ENCODE results near the gene TMED7. TPM values are rescaled to one million over a fixed set of nuclear protein-coding genes. Genes with fewer than 3 reads are reported as not detected.

TMED7 gene
- total RNA-seq, 8 experiments from 2014 or later = 44.5 to 110 (median 67.5) TPM

DNA sequence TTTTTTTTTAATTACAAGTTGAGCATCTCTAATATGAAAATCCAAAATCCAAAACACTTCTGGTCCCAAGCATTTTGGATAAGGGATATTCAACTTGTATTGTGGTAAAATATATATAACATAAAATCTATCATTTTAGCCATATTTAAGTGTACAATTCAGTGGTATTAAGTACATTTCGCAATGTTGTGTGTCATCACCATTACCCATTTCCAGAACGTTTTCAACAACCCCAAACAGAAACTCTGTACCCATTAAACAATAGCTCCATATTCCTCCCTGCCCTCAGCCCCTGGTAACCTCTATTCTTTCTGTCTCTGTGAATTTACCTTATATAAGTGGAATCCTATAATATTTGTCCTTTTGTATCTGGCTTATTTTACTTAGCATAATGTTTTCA is 48.5 kb downstream of the TMED7 start:
- ATAC-seq (replicated peaks in 6 of 8) = no peak
- Histone ChIP-seq H3K4me3 (no peak overlapping the region), H3K4me1 (replicated peaks in 1 of 2) (peaks cover 0 to 7% of the 10 kb centered on the region in 2 donors), H3K27ac (no peak overlapping the region)
- WGBS, 10 experiments = 50 to 94% (median 83%) methylated on average over 1 to 2 of the region's 2 CpGs; no CpG with 5 or more reads in 1 of the 10 experiments
- in situ Hi-C loops (cut with MboI; ENCODE audit: low pct_unique_long_range_greater_than_20kb in 2 of 9, low sequenced_read_pairs in 9 of 9, unreplicated experiment in 9 of 9) = loop anchor here in 5 of 9 experiments (10.0 to 25.0 kb wide), 4 partner anchors 263 to 490 kb away; no protein-coding TSS in a partner anchor

DNA sequence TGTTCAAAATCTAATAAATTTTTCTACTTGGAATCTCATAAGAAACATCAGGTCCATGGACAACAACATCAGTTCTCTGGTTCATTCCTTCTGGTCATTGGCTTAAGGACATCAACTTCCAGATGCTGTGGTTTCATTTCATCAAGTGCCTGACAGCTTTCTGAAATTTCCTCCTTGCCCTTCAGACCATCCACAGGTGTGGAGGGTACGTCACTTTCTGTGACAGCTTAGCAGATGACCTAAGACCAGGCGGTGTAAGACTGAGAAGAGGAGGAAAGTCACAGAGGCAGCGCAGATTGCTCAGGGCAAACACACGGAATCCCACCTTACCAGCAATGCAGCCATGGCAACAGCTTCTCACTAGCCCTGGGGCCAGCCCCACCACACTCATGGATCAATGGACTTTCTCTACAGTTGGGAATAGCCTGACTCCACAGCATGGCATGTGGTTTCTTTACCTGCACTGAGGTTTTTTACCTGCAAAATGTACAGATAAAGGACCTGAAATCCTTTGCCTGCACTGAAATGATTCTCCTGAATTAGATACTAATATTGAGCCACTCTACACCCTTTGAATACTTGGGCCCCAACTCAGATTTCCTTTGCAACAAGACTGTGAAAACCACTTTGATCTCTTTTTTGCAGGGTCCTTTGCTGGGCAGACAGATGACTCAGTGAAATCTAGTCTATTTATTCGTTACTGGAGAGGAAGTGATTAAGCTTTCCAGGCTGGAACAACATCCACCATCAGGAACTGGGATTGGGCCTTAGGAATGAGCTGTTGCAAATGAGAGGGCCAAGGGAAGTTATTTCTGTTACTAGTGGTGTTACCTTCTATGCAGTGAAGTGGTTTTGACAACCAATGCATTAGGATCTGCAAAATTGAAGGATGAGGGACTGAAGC is 50.4 kb downstream of the TMED7 start:
- H3K4me1 ChIP-seq (replicated peaks in 1 of 2) = peaks cover 0 to 11% of the 10 kb centered on the region in 2 donors
- 0 to 100% (median 100%) methylated on average over 1 to 4 of the region's 5 CpGs; no CpG with 5 or more reads in 3 of the 10 experiments for WGBS, 10 experiments
- no peak overlapping the region for H3K4me3 ChIP-seq
- in situ Hi-C loops (cut with MboI; ENCODE audit: low pct_unique_long_range_greater_than_20kb in 2 of 9, low sequenced_read_pairs in 9 of 9, unreplicated experiment in 9 of 9) = loop anchor here in 5 of 9 experiments (10.0 to 25.0 kb wide), 4 partner anchors 261 to 488 kb away; no protein-coding TSS in a partner anchor
- no peak overlapping the region for H3K27ac ChIP-seq
- ATAC-seq (replicated peaks in 6 of 8) = peak in 1 of 8 experiments; percentile 14

DNA sequence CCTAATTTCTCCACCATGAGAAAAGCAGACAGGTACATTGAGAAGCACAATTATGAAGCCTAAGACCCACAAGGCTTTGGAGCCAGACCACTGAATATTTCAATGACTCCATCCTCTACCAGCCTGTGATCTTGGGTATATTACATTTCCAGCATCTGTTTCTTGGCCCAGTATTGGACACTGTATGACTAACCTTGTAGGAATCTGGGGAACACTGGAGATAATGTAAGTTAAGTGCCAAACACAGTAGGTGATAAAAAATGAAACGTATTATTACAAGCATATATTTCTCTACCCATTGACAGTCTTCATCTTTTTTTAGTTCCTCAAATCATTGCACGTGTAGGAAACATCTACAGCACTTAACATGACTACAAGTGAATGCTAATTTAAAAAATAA is 52.7 kb downstream of the TMED7 start:
- 20 to 100% (median 100%) methylated on average over 1 to 2 of the region's 2 CpGs for WGBS, 10 experiments
- peak in 1 of 8 experiments; percentile 17 for ATAC-seq (replicated peaks in 6 of 8)
- no peak overlapping the region for H3K4me3 ChIP-seq
- no peak overlapping the region for H3K27ac ChIP-seq
- peaks cover 0 to 9% of the 10 kb centered on the region in 2 donors for H3K4me1 ChIP-seq (replicated peaks in 1 of 2)
- in situ Hi-C loops (cut with MboI; ENCODE audit: low pct_unique_long_range_greater_than_20kb in 2 of 9, low sequenced_read_pairs in 9 of 9, unreplicated experiment in 9 of 9) = loop anchor here in 1 of 9 experiments (10.0 kb wide), 1 partner anchor 258 kb away; no protein-coding TSS in a partner anchor

DNA sequence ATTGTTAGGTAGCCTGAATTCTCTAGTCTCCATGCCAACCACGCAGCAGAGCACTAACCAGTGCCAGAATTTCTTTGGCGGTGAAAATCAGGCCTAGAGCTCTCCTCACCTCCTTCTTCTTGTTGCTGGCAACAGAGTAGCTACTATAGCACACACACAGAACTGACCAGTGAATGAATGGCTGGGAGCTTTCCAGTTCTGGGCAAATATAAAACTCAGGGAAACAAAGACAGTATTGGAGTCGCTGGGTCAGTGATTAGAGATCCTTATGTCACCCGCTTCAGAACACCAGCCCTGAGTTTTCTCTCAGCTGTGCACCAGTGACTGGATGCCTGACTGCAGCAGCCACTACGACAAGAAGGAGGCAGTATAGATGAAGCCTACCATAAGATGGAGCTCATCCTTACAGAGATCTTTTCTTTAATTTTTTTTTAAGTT is 54.4 kb downstream of the TMED7 start:
- Histone ChIP-seq H3K4me3 (no peak overlapping the region), H3K4me1 (replicated peaks in 1 of 2) (peaks cover 0 to 9% of the 10 kb centered on the region in 2 donors), H3K27ac (no peak overlapping the region)
- peak in 6 of 8 experiments; percentile 46 to 92 (median 63) for ATAC-seq (replicated peaks in 6 of 8)
- in situ Hi-C loops (cut with MboI; ENCODE audit: low pct_unique_long_range_greater_than_20kb in 2 of 9, low sequenced_read_pairs in 9 of 9, unreplicated experiment in 9 of 9) = loop anchor here in 1 of 9 experiments (10.0 kb wide), 1 partner anchor 257 kb away; no protein-coding TSS in a partner anchor
- WGBS, 10 experiments = 10 to 95% (median 77%) methylated on average over 2 to 5 of the region's 5 CpGs; no CpG with 5 or more reads in 1 of the 10 experiments

DNA sequence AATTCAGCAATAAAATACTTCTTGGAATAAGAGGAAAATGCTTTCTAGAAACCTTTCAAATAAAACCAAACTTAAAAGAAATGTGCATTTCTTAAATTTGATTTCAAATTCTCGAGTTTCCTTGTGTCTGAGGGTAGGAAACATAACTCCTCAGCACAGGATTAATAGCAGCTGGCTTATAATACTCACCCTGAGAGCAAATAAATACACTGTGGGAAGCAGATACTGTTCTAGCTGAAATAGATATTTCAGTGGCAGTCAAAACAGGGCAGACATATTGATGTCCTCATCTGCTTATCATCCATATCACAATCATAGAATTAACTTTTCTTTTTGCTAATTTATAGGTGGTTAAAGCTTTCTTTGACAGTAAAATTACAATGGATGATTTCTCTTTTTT is 57.2 kb downstream of the TMED7 start:
- in situ Hi-C loops (cut with MboI; ENCODE audit: low pct_unique_long_range_greater_than_20kb in 2 of 9, low sequenced_read_pairs in 9 of 9, unreplicated experiment in 9 of 9) = no loop called here
- Histone ChIP-seq H3K4me1 (replicated peaks in 1 of 2) (peaks cover 0 to 9% of the 10 kb centered on the region in 2 donors), H3K27ac (no peak overlapping the region), H3K4me3 (no peak overlapping the region)
- 45 to 100% (median 80%) methylated on average over 1 of the region's 1 CpG; no CpG with 5 or more reads in 1 of the 10 experiments for WGBS, 10 experiments
- ATAC-seq (replicated peaks in 6 of 8) = no peak

DNA sequence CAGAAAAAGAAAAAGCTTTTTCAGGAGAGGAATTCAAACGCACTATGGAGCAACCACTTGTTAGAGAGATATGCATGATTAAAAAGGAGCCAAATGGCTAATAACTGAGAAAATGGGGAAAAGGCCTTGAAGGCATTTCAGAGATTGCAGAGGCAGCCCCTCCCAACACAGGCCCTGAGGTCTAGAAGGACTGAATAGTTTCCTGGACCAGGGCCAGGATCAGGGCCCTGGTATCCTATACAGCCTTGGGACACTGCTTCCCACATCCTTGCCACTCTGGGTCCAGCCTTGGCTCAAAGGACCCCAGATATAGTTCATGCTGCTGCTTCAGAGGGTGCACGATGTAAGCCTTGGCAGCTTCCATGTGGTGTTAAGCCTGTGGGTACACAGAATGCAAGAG is 60.6 kb downstream of the TMED7 start:
- H3K4me1 ChIP-seq (replicated peaks in 1 of 2) = no peaks in the 10 kb centered on the region
- in situ Hi-C loops (cut with MboI; ENCODE audit: low pct_unique_long_range_greater_than_20kb in 2 of 9, low sequenced_read_pairs in 9 of 9, unreplicated experiment in 9 of 9) = no loop called here
- H3K4me3 ChIP-seq = no peak overlapping the region
- peak in 4 of 8 experiments; percentile 42 to 94 (median 88) for ATAC-seq (replicated peaks in 6 of 8)
- WGBS, 10 experiments = 43 to 100% (median 91%) methylated on average over 1 to 2 of the region's 2 CpGs; no CpG with 5 or more reads in 1 of the 10 experiments
- H3K27ac ChIP-seq = no peak overlapping the region

Other genes starting within 250 kb of the TMED7 start
- 10 to 100 TPM; 15.8 to 27.9 (median 20.8) TPM for gene FEM1C, start 81.3 kb downstream of the TMED7 start, total RNA-seq
- 1 to 10 TPM in 6 of 8 experiments, under 1 TPM in 1, not detected in 1; 0.82 to 3.2 (median 1.1) TPM for gene TICAM2, start 23.6 kb downstream of the TMED7 start, total RNA-seq
- 100 to 1,000 TPM in 1 of 8 experiments, 10 to 100 TPM in 4, under 1 TPM in 3; 0.36 to 158 (median 36.0) TPM for gene CDO1, start 190.6 kb upstream of the TMED7 start, total RNA-seq
- 10 to 100 TPM; 30.8 to 64.0 (median 43.1) TPM for gene ATG12, start 215.5 kb upstream of the TMED7 start, total RNA-seq
- 10 to 100 TPM; 35.4 to 92.3 (median 59.6) TPM for gene AP3S1, start 215.9 kb upstream of the TMED7 start, total RNA-seq

Measured in motor neuron (in vitro differentiated cells).